Thoracic aorta endothelial cell (primary cell): Measurements from ENCODE around the gene PPARA. TPM values are rescaled to one million over a fixed set of nuclear protein-coding genes. Genes with fewer than 3 reads are reported as not detected.

Experiments
- total RNA-seq: library from RNA; depleted of rRNA; stranded (reverse); fragments of >200 nt; gene quantifications from 2 replicates; pipeline ENCODE4 v1.2.3, GENCODE V29; 2012

PPARA gene
- 8.1 and 15.6 TPM in 2 replicates for total RNA-seq

GRCh38 chr22:46150034-46150654, at the start of gene PPARA:
Gene PPARA (plus strand): TSS chr22:46150526. CDS start chr22:46198384, 47,858 bp downstream.

GRCh38 chr22:46250035-46250782, 99.9 kb downstream of the PPARA start, which contains the start of gene CDPF1:
Gene CDPF1 (minus strand): TSS chr22:46250293. CDS start chr22:46248284, 2,009 bp downstream.

GRCh38 chr22:46263216-46263590, 112.9 kb downstream of the PPARA start, which contains the start of gene PKDREJ:
Gene PKDREJ (minus strand): TSS chr22:46263343. CDS start chr22:46263322, 21 bp downstream.

GRCh38 chr22:46267431-46268279, 117.3 kb downstream of the PPARA start, which contains the start of gene TTC38:
Gene TTC38 (plus strand): TSS chr22:46268008. CDS start chr22:46268040, 32 bp downstream.

Other genes with a start within 250 kb of the PPARA start
- not detected in 2 replicates for gene WNT7B, start 173.4 kb upstream of the PPARA start, total RNA-seq
- 7.4 and 7.5 TPM in 2 replicates for gene CDPF1, start 99.8 kb downstream of the PPARA start, total RNA-seq
- gene PKDREJ, start 112.8 kb downstream of the PPARA start, total RNA-seq = under 0.01 TPM in 2 replicates
- gene TTC38, start 117.5 kb downstream of the PPARA start, total RNA-seq = 26.6 and 34.6 TPM in 2 replicates
- gene GTSE1, start 146.3 kb downstream of the PPARA start, total RNA-seq = 27.0 and 45.3 TPM in 2 replicates
- gene TRMU, start 185.2 kb downstream of the PPARA start, total RNA-seq = 38.7 and 43.5 TPM in 2 replicates